Measurements from ENCODE around the gene PTTG1IP.

Gene PTTG1IP

DNA sequence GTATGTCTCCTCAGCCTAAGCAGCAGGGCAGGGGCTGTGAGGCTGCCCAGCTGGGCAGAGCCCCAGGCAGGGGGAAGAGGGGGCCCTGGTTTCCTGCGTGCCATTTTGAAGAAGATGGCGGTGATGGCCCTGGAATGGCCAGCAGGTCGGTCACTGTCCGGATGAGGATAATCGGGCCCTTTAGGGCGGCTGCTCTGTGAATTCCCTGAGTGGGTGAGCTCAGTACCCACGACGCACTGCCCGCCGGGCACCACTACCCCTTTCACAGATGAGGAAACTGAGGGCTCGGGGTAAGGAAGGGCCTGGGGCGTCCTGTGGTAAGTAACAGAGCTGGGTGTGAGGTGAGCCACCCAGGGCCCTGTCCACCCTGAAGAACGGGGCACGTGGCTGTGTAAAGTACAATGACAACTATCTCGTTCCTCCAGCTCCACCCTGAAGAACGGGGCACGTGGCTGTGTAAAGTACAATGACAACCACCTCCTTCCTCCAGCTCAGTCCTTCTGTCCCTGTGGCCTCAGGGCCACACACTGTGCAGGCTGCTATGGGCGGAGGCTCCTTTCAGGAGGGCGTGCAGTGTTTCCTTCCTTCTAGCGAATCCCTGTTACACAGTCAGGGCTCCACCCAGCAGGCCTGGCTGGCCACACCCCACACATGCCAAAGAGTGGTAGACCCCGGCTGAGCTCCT, 24.0 kb upstream of the PTTG1IP start:
- DNase-seq (ENCODE audit: low read depth in 1 of 2, low spot score in 1 of 2) = no peak

DNA sequence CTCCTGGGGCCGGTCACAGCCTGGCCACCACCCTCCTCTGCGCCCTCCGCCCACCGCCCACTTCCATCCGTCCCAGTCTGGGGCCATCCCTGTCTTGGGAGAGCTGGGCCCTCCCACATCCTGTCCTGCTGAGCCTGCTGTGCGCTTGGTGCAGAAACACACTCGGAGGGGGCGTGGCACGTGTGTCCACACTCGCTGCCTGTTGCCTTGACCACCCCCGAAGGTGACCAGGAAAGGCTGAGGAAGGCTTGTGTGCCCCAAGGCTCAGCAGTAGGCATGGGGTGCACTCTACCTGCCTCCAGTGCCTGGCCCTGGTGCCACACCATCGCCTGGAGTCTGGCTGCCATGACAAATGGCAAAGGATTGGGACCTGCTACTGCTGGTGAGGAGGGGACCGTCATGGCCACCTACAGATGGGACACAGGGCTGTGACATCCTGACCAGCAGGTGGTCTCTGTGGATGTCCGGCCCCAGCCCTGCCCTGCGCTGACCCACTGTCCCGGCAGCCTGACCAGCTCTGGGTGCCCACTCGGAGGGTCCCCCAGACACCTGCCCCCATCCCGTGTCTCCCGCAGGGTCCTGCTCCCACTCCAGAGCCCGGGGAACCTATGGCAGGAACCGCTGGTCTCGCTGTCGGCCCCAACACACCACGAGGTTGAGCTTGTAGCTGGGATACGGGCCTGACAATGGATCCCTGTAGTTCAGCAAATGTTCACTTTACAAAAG, 23.2 kb upstream of the PTTG1IP start:
- DNase-seq (ENCODE audit: low read depth in 1 of 2, low spot score in 1 of 2) = no peak

DNA sequence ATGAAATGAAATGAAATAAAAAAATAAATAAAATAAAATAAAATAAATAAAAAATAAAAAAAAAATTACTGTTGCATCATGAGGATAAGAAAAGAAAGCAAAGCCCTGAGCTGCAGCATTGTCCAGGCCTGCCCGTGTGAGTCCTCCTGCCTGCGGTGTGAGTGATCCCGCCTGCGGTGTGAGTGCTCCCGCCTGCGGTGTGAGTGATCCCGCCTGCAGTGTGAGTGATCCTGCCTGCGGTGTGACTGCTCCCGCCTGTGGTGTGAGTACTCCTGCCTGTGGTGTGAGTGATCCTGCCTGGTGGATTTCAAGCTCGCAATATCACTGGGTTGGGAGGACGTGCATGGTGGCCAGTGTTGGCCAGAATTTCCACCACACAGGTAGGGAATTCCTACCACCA, 22.4 kb upstream of the PTTG1IP start:
- DNase-seq (ENCODE audit: low read depth in 1 of 2, low spot score in 1 of 2) = no peak

DNA sequence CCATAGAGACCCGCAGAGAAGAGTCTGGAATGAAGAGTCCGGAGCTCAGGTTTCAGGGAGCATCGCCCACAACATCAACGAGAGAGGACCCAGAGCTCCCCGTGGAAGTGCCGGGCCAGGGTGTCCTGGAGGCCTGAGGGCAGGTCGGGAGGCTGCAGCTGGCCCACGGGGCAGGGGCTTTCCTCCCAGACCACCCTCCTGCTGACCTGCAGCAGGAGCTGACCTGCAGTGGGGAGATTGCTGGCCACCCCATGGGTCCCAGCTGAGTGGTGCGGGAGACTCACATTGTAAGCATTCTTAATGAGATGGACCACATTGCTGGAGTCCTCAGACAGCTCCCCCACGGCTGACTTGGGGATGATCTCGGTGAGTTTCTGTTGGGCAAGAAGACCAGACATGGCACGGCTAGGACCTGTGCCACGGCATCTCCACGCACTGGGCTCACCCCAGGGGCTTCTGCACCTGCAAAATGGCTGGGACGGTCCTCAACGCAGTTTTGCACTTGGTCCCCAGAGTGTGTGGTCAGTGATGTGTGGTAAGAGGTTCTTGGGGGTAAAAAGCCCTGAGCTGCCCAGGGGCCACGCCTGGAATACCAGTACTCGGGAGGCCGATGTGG, 21.3 kb upstream of the PTTG1IP start:
- DNase-seq (ENCODE audit: low read depth in 1 of 2, low spot score in 1 of 2) = no peak

DNA sequence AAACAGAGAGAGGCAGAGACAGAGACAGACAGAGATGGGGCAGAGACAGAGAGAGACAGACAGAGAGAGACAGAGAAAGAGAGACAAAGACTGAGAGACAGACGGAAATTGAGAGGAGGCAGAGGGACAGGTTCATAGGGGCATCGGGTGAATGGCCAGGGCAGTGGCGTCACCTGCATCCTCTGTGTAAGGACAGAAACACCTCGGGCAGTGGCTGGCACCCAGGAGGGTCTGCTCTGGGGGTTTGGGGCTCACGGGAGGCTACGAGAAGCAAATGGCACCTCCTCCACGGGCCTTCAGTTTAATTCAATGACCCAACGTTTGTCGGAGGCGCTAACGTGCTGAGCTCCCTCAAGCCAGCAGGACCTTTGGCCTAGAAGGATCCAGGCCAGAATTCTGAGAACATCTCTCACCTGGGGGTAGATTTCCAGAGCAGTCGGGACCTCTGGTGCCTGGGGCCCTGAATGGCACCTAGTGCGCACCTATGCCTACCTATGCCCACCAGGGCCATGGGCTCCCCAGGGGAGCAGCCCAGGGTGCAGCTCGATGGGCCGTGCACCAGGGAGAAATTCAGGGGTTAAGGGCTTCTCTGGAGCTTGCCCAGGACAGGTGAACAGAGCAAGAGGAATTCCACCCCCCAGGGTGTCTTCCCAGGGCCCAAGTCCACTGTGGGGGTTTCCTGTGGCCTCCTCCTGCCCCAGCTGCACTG, 20.6 kb upstream of the PTTG1IP start:
- no peak for DNase-seq (ENCODE audit: low read depth in 1 of 2, low spot score in 1 of 2)

DNA sequence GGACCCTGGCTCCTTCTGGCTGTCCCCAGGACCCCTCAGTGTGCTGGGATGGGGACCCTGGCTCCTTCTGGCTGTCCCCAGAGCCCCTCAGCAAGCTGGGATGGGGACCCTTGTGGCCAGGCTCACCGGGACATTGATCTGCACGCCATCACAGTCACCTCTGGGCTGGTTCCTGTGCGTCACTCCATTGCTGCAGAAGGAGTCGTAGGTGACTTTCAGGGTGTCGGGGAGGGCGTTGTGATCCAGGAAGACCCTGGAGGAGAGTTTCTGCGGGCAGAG, 19.7 kb upstream of the PTTG1IP start:
- no peak for DNase-seq (ENCODE audit: low read depth in 1 of 2, low spot score in 1 of 2)

DNA sequence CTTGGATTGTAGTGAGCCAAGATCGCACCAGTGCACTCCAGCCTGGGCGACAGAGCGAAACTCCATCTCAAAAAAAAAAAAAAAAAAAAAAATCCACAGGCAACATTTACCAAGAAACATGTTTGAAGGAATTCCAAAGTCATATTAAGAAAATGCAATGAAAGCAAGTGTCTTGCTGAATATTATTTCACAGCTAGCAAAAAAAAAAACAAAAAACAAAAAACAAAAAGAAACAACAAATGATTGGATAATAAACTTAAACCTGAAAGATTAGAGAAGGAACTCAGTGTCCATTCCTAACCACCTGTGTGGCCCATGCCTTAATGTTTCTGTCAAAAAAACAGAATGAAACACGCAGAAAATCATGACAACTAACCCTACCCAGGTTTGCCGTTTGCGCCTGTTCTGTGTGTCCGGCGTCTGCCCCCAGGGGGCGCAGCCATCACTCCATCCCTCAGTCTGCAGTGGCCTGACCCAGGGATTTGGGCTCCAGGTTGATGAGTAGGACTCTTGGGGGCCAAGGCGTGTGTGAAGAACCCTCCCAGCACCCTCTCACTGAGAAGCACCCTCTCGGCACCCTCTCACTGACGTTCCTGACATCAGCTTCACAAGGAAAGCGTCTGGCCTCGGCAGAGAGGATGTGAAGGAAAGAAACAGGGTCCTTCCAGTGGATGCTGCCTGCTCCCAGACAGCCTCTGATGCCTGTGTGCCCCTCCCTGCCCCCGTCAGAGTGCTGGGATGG, 19.2 kb upstream of the PTTG1IP start:
- peak; percentile 68 to 73 for DNase-seq (ENCODE audit: low read depth in 1 of 2, low spot score in 1 of 2)

DNA sequence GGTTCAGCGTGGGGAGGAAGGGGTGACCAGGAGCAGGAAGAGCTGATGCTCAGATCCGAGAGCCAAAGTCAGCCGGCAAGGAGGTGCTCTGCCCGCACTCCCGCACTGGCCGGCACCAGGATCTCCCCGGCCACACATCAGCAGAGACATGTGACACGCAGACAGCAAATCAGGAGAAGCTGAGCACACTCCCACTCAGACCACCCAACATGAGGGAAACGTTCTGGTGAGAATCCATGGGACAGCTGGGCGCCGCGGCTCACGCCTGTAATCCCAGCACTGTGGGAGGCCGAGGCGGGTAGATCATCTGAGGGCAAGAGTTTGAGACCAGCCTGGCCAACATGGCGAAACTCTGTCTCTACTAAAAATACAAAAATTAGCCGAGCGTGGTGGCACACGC, 18.6 kb upstream of the PTTG1IP start:
- no peak for DNase-seq (ENCODE audit: low read depth in 1 of 2, low spot score in 1 of 2)

DNA sequence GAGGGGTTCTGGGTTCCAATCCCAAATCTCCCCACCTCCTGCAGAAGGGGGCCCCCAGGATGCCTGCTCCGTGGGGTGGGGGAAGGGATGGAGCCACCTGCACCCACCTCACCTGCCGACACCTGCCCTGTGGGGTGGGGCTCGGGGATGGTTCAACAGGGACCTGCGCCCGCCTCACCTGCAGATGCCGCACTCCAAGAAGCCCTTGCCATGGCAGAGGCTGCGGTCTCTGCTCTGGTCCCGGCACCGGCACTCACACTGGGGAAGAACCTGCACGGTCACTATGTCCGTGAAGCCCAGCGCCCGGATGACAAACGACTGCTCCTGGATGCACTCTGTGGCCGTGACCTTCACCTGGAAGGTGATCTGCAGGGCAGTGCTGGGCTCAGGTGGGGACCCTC, 18.1 kb upstream of the PTTG1IP start:
- no peak for DNase-seq (ENCODE audit: low read depth in 1 of 2, low spot score in 1 of 2)

DNA sequence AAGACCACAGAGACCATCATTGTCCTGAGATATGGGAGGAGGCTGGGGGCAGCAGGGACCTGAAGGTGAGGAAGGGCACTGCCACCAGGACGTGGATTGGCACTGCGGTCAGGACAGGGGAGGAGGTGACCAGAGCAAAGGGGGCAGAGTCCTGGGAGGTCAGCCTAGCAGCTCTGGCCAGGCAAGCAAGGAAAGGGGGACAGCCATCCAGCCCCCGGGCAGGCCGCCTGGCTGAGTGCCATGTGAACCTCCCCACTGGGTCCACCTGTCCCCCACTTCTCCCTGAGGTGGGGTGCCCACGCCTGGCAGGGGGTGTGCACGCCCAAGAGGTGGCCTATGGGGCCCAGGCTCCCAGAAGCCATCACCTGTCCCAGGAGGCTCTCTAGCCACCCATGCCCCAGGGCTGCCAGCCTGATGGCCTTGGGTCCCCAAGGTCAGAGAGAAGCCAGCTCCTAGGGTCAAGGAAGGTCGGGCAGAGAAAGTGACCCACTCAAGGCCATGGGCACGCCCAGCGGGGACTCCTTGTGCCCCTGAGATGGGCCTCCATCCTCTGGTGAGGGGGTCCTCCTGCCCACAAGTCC, 17.6 kb upstream of the PTTG1IP start:
- no peak for DNase-seq (ENCODE audit: low read depth in 1 of 2, low spot score in 1 of 2)

DNA sequence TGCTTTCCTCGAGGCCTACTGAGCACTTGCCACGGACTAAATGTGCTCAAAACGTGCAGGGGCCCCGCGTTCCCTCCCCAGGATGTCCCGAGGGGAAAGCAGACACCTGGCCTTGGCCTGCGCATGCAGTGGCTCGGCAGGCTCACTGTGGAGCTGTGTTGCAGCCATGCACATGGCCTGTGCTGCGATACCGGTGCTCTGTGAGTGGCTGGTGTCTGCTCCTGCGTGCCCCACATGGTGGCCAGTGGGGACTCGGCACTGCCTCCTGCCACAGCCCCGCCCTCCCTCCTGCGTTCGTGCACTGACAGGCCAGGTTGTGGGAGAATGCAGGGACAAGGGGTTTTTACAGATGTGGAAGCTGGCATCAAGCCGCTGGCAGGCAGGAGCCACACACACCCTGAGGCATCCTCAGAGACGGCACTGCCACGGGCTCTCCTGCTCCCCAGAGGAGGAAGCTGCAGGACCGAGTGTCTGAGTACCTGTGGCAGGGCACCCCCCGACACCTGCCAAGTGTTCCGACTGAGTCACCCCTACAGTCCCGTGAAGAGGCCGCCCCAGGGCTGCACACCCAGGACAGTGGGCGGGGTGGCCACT, 16.9 kb upstream of the PTTG1IP start:
- DNase-seq (ENCODE audit: low read depth in 1 of 2, low spot score in 1 of 2) = no peak

DNA sequence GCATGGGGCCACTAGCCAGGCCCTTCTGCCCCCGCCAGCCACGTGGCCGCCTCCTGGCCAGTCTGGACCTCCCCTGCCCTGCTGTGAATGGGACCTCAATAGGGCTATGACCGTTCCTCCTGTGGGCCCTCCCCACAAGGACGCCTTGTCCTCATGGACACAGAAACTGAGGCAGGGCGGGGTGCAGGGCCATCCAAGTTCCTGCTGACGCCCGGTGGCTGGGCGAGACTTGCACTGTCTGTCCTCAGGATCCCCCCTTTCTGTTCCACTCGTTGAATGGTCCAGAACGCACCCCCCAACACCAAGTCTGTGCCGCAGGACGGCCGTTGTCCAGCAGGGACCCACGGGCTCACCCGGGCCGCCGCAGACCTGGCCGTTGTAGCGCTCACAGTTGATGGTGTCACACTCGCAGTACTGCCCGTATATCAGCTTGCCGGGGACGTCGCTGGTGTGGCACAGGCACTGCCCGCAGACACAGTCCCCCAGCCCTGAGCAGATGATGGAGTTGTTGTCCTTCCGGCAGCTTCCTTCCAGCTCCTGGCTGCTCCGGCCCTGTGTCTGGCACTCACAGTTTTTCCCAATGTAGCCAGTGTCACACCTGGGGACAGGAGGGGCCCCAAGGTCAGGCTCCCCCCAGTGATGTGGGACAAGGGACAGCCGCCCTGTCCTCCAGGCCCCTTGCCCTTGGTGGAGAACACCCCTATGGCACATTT, 16.3 kb upstream of the PTTG1IP start:
- no peak for DNase-seq (ENCODE audit: low read depth in 1 of 2, low spot score in 1 of 2)

DNA sequence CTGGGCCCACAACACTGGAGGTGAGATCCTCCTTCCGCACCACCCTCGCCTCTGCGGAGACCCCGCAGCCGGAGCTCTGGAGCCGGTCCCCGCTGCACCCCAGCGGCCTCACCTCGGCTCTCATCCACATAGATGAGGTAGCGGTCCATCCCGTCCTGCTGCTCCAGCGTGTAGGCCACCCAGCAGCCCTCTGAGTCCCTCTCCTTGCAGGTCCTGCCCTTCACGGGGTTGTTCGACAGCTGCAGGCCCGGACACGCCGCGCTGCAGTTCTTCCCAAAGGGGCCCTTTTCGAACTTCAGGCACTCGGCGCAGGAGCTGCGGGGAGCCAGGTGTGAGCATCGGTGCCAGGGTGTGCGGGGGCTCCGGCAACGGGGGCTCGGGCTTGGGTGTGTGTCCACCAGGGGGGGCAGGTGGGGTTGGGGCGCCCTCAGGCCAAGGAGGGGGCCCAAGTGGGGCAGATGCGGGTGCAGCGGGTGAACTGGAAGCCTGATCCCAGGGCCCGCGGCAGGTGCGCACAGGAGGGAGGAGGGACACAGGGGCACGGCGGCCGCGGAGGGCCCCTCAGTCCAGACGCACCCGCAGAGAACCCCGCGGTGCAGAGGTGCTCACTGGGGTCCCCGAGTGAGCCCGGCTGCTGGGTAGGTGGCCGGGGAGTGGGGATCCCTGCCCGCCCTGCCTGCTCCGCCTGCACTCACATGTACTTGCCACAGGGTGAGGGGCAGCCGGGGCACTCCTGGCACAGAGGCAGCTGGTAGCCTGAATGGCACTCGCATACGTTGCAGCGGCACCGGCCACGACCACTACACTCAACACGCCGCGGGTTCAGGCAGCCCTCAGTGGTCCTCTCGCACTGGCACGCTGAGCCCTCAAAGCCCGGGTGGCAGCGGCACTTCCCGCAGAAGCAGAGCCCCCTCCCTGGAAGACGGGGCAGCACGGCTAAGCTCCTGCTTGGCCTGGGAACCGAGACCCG, 15.4 kb upstream of the PTTG1IP start:
- DNase-seq (ENCODE audit: low read depth in 1 of 2, low spot score in 1 of 2) = no peak

DNA sequence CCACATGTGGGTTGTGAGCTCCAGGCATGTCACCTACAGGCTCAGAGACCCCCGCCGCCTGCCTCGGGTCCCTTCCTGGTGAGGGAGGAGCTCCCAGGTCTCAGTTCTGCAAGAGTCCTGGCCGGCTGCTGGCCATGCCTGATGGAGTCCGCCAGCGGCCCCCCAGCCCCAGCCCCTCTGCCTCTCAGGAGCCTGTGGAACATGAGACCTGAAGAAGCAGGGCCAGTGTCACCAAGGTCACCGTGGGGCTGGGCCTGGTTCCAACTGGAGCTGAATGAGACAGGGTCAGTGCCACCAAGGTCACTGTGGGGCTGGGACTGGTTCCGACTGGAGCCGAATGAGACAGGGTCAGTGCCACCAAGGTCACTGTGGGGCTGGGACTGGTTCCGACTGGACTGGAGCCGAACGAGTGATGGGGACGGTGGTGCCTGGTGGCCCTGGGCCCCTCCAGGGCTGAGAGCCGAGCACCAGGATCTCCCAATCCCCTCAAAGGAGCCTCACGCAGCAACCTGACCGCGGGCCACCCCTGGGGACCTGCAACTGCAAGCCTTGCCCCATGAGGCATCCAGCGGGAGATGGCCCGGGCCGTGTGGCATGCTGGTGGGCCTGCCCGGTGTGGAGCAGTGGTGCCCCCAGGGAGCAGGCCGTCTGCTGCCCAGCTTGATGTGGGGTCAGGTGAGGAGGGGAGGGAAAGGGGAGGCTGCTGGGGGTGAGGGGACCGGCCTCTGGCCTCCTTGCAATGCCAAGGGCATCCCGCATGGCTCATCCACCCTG, 14.5 kb upstream of the PTTG1IP start:
- no peak for DNase-seq (ENCODE audit: low read depth in 1 of 2, low spot score in 1 of 2)

DNA sequence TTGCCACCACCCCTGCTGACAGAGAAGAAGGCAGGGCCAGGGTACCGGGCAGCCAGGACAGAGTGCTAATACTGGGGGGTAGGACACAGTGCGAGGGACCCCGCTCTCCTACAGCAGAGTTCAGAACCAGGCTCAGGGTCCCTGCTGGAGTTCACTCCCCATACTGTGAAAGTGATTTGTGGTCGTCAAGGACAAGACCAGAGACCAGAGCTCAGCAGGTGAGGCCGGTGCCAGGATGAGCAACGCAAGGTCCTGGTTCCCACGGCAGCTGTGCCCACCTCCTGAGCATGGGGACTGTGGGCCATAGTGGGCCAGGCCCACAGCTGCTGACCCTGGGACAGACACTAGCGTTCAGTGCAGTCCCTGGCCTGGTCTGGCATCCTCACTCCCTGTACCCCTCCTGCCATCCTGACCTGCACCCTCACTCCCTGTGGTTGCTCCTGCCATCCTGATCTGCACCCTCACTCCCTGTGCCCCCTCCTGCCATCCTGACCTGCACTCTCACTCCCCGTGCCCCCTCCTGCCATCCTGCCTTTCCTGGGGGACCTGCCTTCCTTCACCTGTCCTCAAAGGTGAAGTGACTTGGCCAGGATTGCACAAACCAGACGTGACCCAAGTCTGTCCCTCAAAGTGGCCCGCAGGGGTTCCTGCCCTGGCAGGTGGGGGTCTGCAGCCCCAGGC, 13.8 kb upstream of the PTTG1IP start:
- no peak for DNase-seq (ENCODE audit: low read depth in 1 of 2, low spot score in 1 of 2)

DNA sequence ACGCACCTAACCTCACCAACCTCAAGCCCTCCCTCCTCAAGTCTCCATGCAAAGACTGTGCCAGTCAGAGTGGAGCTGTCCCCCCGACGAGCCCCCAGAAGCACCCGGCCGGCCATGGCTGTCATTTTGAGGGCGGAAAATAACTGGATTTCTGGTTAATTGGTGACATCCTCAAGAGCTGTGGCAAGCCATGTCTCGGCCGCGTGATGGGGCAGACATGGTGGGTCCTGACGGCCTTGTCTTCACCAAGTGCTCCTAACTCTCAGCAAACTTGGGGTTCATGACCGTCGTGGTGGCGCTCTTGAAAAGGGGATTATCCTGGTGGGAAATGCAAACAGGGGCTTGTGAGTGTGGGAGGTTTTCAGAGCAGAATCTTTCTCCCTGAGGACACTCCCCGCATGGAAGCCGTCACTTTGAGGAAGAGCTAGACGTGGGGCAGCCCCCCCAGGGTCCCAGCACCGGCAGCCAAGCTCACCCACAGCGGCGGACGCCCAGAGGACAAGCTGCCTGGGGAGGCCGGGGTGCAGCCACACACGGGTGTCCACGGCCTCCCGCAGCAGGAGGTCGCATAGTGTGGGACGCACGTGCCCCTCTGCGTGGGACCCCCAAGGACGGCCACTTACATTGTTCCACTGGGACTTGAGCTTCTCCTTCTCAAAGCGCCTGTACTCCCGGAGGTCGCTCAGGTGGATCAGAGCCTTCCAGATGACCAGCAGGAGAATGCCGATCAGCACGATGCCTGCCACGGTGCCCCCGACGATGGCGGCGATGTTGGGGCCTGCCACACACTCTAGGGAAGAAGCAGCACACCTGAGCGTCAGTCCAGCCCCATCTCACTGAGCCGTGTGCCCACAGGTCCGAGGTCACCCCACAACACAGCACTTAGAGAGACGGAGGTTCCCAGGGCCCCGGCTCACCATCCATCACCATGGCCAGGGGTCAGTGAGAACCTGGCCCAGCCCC, 12.9 kb upstream of the PTTG1IP start:
- DNase-seq (ENCODE audit: low read depth in 1 of 2, low spot score in 1 of 2) = no peak
